Activated CD4-positive, CD25-positive, alpha-beta regulatory T cell treated with anti-CD3 and anti-CD28 coated beads, Interleukin-2, amount 50 U/mL, for 72 hours (primary cell): Measurements from ENCODE around the gene RBM10.
"Not testable (repeated sequence)": the region's sequence is repeated elsewhere in the genome, so short reads cannot be mapped to it uniquely, and the experiment has no call there.

Source experiments
- DNase-seq: peaks from one replicate; pipeline ENCODE4 v3.0.0; 2021

The RBM10 gene

GRCh38 chrX:47144626-47145394, at the start of gene RBM10, which contains the start of gene NDUFB11:
Gene RBM10, plus strand, starts transcription at chrX:47145221. Its CDS starts 2,261 bp downstream, at chrX:47147482.
Gene NDUFB11, minus strand, starts transcription at chrX:47144702. Its CDS starts 23 bp downstream, at chrX:47144679.
- peak; percentile 84 for DNase-seq

- no peak for DNase-seq
Observed at GRCh38 chrX:47097018-47097417, 48.0 kb upstream of the RBM10 start.

GRCh38 chrX:47098338-47099094, 46.5 kb upstream of the RBM10 start:
- no peak for DNase-seq

GRCh38 chrX:47101206-47101605, 43.8 kb upstream of the RBM10 start:
- DNase-seq = no peak

- not testable (repeated sequence) for DNase-seq
Observed at GRCh38 chrX:47110936-47111615, 33.9 kb upstream of the RBM10 start.

GRCh38 chrX:47112316-47112954, 32.6 kb upstream of the RBM10 start:
- no peak for DNase-seq

- not testable (repeated sequence) for DNase-seq
Observed at GRCh38 chrX:47116551-47117110, 28.4 kb upstream of the RBM10 start.

GRCh38 chrX:47124466-47124865, 20.6 kb upstream of the RBM10 start:
- not testable (repeated sequence) for DNase-seq

- peak; percentile 82 for DNase-seq
Observed at GRCh38 chrX:47129157-47129898, 15.7 kb upstream of the RBM10 start.

- no peak for DNase-seq
Observed at GRCh38 chrX:47129899-47130358, 15.1 kb upstream of the RBM10 start.

- no peak for DNase-seq
Observed at GRCh38 chrX:47133493-47133892, 11.5 kb upstream of the RBM10 start.

- not testable (repeated sequence) for DNase-seq
Observed at GRCh38 chrX:47135650-47136049, 9.4 kb upstream of the RBM10 start.

GRCh38 chrX:47138171-47138570, 6.8 kb upstream of the RBM10 start:
- no peak for DNase-seq

- DNase-seq = no peak
Observed at GRCh38 chrX:47143894-47144625, 961 bp upstream of the RBM10 start.

GRCh38 chrX:47145395-47146120, 537 bp downstream of the RBM10 start:
- DNase-seq = no peak

GRCh38 chrX:47146121-47146935, 1.3 kb downstream of the RBM10 start:
- DNase-seq = no peak

GRCh38 chrX:47146936-47147859, 2.2 kb downstream of the RBM10 start:
- no peak for DNase-seq

- DNase-seq = no peak
Observed at GRCh38 chrX:47148946-47149345, 3.9 kb downstream of the RBM10 start.
